ENCODE measurements around the gene PPP1R2. TPM values are rescaled to one million over a fixed set of nuclear protein-coding genes. Genes with fewer than 3 reads are reported as not detected.
"Not testable (repeated sequence)": the region's sequence is repeated elsewhere in the genome, so short reads cannot be mapped to it uniquely, and the experiment has no call there.

The PPP1R2 gene
- total RNA-seq, 2 experiments from 2014 or later, result 101 to 105 TPM

GRCh38 chr3:195511136-195511535 lies 32.0 kb downstream of the PPP1R2 start:
- Mint-ChIP-seq H3K36me3 (peaks cover 51% of the 10 kb centered on the region), H3K27ac (no peak overlapping the region), H3K4me1 (ENCODE audit: low read depth) (peaks cover 44% of the 10 kb centered on the region), H3K9me3 (no peaks in the 10 kb centered on the region), H3K4me3 (no peak overlapping the region), H3K27me3 (no peaks in the 10 kb centered on the region)
- intact Hi-C loops (cut with micrococcal nuclease), result no loop called here
- ChIA-PET POLR2A (no interaction called here), CTCF (interaction anchor here (1.8 to 2.2 kb wide), 2 partner anchors 11 to 240 kb away, joined by 6 to 8 read pairs; partner anchors contain the start of gene XXYLT1)
- no peak for DNase-seq

DNA sequence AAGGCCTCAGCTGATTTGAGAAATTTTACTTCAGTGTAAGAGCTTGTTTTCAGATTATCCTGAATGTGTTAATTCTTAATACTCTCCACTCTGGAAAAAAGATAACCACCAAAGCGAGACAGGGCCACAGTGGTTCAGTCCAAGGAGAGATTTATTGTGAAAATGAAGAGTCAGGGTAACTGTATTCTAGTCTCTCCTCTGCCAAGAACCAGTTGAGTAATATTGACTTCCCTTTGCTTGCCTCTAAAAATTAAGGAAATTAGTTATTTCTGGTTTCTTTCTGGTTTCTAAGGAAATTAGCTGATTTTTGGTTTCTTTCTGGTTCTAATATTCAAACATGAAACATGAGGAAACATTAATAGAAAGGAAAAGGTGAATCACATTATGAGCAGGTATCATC lies 34.9 kb downstream of the PPP1R2 start:
- CTCF ChIA-PET, result interaction anchor here (0.6 to 2.0 kb wide), 2 partner anchors 199 to 237 kb away, joined by 3 to 10 read pairs; partner anchors contain the start of gene XXYLT1
- Mint-ChIP-seq H3K36me3 (peaks cover 29% of the 10 kb centered on the region), H3K9me3 (no peaks in the 10 kb centered on the region), H3K4me1 (ENCODE audit: low read depth) (peaks cover 21% of the 10 kb centered on the region), H3K27ac (peak overlapping the region; percentile 57), H3K4me3 (no peak overlapping the region), H3K27me3 (no peaks in the 10 kb centered on the region)
- no peak for DNase-seq
- POLR2A ChIA-PET, result no interaction called here
- intact Hi-C loops (cut with micrococcal nuclease), result no loop called here

- CTCF ChIA-PET, result no interaction called here
- POLR2A ChIA-PET, result no interaction called here
- H3K9me3 Mint-ChIP-seq, result no peaks in the 10 kb centered on the region
- intact Hi-C loops (cut with micrococcal nuclease), result no loop called here
- no peak overlapping the region for H3K4me3 Mint-ChIP-seq
- H3K36me3 Mint-ChIP-seq, result no peaks in the 10 kb centered on the region
- H3K4me1 Mint-ChIP-seq (ENCODE audit: low read depth), result no peaks in the 10 kb centered on the region
- no peak overlapping the region for H3K27ac Mint-ChIP-seq
- DNase-seq, result no peak
- H3K27me3 Mint-ChIP-seq, result peaks cover 5% of the 10 kb centered on the region
Observed at GRCh38 chr3:195475614-195476013, 67.5 kb downstream of the PPP1R2 start.

GRCh38 chr3:195475116-195475515 lies 68.0 kb downstream of the PPP1R2 start:
- H3K27me3 Mint-ChIP-seq; CTCF ChIA-PET; H3K9me3 Mint-ChIP-seq; DNase-seq; H3K4me1 Mint-ChIP-seq (ENCODE audit: low read depth); H3K36me3 Mint-ChIP-seq; POLR2A ChIA-PET; intact Hi-C loops (cut with micrococcal nuclease); H3K4me3 Mint-ChIP-seq; H3K27ac Mint-ChIP-seq: not testable (repeated sequence)

- peak overlapping the region; percentile 66 for H3K27ac Mint-ChIP-seq
- H3K4me1 Mint-ChIP-seq (ENCODE audit: low read depth), result peaks cover 14% of the 10 kb centered on the region
- ChIA-PET POLR2A (no interaction called here), CTCF (no interaction called here)
- no peak for DNase-seq
- intact Hi-C loops (cut with micrococcal nuclease), result loop anchor here (5.0 kb wide), 1 partner anchor 62 kb away; no protein-coding TSS in a partner anchor
- no peaks in the 10 kb centered on the region for H3K27me3 Mint-ChIP-seq
- H3K36me3 Mint-ChIP-seq, result peaks cover 4% of the 10 kb centered on the region
- no peak overlapping the region for H3K4me3 Mint-ChIP-seq
- peaks cover 16% of the 10 kb centered on the region for H3K9me3 Mint-ChIP-seq
Observed at GRCh38 chr3:195468841-195469240, 74.3 kb downstream of the PPP1R2 start.

DNA sequence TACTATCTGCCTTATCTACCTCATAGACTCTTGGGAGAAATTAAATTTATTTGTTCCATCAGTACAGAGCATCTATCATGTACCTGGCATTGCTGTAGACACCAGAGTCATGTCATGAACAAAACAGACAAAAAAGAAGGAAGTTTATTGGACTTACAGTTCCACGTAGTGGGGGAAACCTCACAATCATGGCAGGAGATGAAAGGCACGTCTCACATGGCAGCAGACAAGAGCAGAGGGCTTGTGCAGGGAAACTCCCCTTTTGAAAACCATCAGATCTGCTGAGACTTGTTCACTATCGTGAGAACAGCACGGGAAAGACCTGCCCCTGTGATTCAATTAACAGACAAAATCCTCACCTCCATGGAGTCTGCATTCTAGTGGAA lies 74.7 kb downstream of the PPP1R2 start:
- intact Hi-C loops (cut with micrococcal nuclease), result loop anchor here (5.0 kb wide), 1 partner anchor 61 kb away; no protein-coding TSS in a partner anchor
- H3K27ac Mint-ChIP-seq, result peak overlapping the region; percentile 66
- peaks cover 4% of the 10 kb centered on the region for H3K36me3 Mint-ChIP-seq
- peaks cover 16% of the 10 kb centered on the region for H3K9me3 Mint-ChIP-seq
- no peak overlapping the region for H3K4me3 Mint-ChIP-seq
- ChIA-PET POLR2A (no interaction called here), CTCF (no interaction called here)
- peak; percentile 30 for DNase-seq
- H3K4me1 Mint-ChIP-seq (ENCODE audit: low read depth), result peaks cover 14% of the 10 kb centered on the region
- H3K27me3 Mint-ChIP-seq, result no peaks in the 10 kb centered on the region

DNA sequence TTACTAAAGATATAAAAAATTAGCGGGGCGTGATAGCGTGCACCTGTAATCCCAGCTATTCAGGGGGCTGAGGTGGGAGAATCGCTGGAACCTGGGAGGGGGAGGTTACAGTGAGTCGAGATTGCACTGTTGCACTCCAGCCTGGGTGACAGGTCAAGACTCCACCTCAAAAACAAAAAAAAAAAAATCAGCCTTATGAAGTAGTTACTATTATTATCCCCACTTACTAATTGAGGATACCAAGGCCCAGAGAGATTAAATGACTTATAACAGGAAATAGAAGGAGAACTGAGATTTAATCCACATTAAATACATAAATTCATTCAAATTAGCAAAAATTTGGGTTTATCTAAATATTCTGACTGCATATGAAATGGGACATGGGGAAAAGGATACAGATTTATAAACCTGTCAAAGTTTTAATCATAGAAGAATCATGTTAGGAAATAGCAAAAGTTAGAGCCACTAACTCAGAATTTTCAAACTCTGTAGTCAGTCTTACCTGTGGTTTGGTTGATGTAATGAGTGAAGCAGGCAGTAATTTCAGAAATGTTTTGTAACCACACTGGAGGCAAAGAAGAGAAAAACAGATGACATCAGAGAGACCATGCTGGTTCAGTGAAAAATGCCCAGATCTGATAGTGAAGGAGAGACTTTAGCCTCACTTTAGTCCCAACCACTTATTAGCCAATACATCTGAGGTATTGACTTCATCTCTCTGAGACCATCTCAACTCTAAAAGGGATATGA lies 75.3 kb downstream of the PPP1R2 start:
- peaks cover 14% of the 10 kb centered on the region for H3K4me1 Mint-ChIP-seq (ENCODE audit: low read depth)
- DNase-seq, result no peak
- H3K27me3 Mint-ChIP-seq, result no peaks in the 10 kb centered on the region
- intact Hi-C loops (cut with micrococcal nuclease), result loop anchor here (5.0 kb wide), 1 partner anchor 61 kb away; no protein-coding TSS in a partner anchor
- peak overlapping the region; percentile 66 for H3K27ac Mint-ChIP-seq
- H3K9me3 Mint-ChIP-seq, result peaks cover 16% of the 10 kb centered on the region
- no peak overlapping the region for H3K4me3 Mint-ChIP-seq
- ChIA-PET CTCF (interaction anchor here (0.6 kb wide), 1 partner anchor 829 kb away, joined by 3 read pairs; no protein-coding TSS in a partner anchor), POLR2A (no interaction called here)
- H3K36me3 Mint-ChIP-seq, result peaks cover 4% of the 10 kb centered on the region

- peaks cover 14% of the 10 kb centered on the region for H3K4me1 Mint-ChIP-seq (ENCODE audit: low read depth)
- intact Hi-C loops (cut with micrococcal nuclease), result loop anchor here (5.0 kb wide), 1 partner anchor 59 kb away; no protein-coding TSS in a partner anchor
- DNase-seq, result no peak
- H3K27me3 Mint-ChIP-seq, result no peaks in the 10 kb centered on the region
- no peak overlapping the region for H3K4me3 Mint-ChIP-seq
- POLR2A ChIA-PET, result no interaction called here
- CTCF ChIA-PET, result no interaction called here
- peaks cover 16% of the 10 kb centered on the region for H3K9me3 Mint-ChIP-seq
- H3K36me3 Mint-ChIP-seq, result peaks cover 4% of the 10 kb centered on the region
- H3K27ac Mint-ChIP-seq, result no peak overlapping the region
Observed at GRCh38 chr3:195466251-195466650, 76.9 kb downstream of the PPP1R2 start.

Other genes starting within 250 kb of the PPP1R2 start
- gene ACAP2, start 100.3 kb downstream of the PPP1R2 start, total RNA-seq, result 10 to 100 TPM; 45.0 to 47.0 TPM
- gene APOD, start 40.6 kb upstream of the PPP1R2 start, total RNA-seq, result under 1 TPM; 0.48 to 0.59 TPM
- under 1 TPM; 0.73 to 0.78 TPM for gene MUC20, start 177.7 kb upstream of the PPP1R2 start, total RNA-seq